ENCODE measurements around the gene CACNA2D2.

DNA sequence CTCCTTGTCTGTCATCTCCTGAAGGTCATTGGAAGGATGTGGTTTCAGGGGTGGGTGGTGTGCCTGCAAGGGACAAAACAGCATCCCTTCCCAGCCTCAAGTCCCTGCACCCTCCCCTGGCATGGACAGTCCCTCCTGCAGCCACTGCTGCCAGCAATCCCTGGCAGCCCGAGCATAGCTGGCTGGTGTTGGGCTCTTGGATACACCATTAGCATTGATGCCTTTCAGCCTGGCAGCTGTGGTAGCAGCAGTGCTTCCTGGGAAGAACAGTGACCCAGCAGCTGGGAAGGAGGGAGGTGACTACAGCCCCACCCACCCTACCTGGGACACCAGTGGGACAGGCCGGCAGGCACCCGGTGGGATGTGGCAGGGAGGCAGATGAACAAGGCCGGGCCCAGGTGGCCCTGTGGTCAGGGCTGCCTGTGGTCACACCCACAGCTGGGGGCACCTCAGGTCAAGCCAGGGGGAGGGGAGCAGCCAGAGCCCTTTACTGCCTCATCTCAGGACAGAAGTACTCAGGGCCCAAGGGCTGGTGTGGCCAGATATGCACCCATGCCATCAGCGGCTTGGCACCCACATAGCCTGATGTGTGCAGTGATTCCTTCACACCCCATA lies 111.2 kb downstream of the CACNA2D2 start:
- no peak for TF ChIP-seq ZNF263 (CRISPR knock-in tag; IDR thresholded peaks at IDR 0.05; ENCODE audit: low read depth)
- TF ChIP-seq RELA (CRISPR knock-in tag; IDR thresholded peaks at IDR 0.05; ENCODE audit: borderline replicate concordance) = no peak
- TF ChIP-seq, protein P1, sequence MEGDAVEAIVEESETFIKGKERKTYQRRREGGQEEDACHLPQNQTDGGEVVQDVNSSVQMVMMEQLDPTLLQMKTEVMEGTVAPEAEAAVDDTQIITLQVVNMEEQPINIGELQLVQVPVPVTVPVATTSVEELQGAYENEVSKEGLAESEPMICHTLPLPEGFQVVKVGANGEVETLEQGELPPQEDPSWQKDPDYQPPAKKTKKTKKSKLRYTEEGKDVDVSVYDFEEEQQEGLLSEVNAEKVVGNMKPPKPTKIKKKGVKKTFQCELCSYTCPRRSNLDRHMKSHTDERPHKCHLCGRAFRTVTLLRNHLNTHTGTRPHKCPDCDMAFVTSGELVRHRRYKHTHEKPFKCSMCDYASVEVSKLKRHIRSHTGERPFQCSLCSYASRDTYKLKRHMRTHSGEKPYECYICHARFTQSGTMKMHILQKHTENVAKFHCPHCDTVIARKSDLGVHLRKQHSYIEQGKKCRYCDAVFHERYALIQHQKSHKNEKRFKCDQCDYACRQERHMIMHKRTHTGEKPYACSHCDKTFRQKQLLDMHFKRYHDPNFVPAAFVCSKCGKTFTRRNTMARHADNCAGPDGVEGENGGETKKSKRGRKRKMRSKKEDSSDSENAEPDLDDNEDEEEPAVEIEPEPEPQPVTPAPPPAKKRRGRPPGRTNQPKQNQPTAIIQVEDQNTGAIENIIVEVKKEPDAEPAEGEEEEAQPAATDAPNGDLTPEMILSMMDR (IDR thresholded peaks at IDR 0.05) = no peak
- no peak for TF ChIP-seq AR (CRISPR knock-in tag; IDR thresholded peaks at IDR 0.05)
- TF ChIP-seq, protein P2, sequence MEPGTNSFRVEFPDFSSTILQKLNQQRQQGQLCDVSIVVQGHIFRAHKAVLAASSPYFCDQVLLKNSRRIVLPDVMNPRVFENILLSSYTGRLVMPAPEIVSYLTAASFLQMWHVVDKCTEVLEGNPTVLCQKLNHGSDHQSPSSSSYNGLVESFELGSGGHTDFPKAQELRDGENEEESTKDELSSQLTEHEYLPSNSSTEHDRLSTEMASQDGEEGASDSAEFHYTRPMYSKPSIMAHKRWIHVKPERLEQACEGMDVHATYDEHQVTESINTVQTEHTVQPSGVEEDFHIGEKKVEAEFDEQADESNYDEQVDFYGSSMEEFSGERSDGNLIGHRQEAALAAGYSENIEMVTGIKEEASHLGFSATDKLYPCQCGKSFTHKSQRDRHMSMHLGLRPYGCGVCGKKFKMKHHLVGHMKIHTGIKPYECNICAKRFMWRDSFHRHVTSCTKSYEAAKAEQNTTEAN (CRISPR knock-in tag; IDR thresholded peaks at IDR 0.05) = no peak
- no peak for TF ChIP-seq USF2 (CRISPR knock-in tag; IDR thresholded peaks at IDR 0.05)
- TF ChIP-seq CREM (CRISPR knock-in tag; IDR thresholded peaks at IDR 0.05) = no peak
- TF ChIP-seq ESRRA (CRISPR knock-in tag; IDR thresholded peaks at IDR 0.05; ENCODE audit: borderline replicate concordance) = no peak
- TF ChIP-seq ARID4B (CRISPR knock-in tag; IDR thresholded peaks at IDR 0.05; ENCODE audit: borderline replicate concordance) = no peak
- no peak for TF ChIP-seq TEAD4 (CRISPR knock-in tag; IDR thresholded peaks at IDR 0.05)
